SU-DHL-6 (cell line): ENCODE measurements around the gene SLC41A3.

ENCODE experiments used
- CTCF ChIP-seq: fragments of 200-600 bp; sonication (generic); IDR thresholded peaks from one replicate; pipeline ENCODE4 v1.5.1; 2017; ENCODE audit warnings: antibody characterized with exemption, mild to moderate bottlenecking, low read length, moderate library complexity; ENCODE audit not compliant: insufficient read depth, poor library complexity, severe bottlenecking
- EZH2phosphoT487 ChIP-seq: fragments of 200-600 bp; sonication (generic), shearing (Covaris generic); conservative IDR thresholded peaks from 2 replicates; pipeline ENCODE4 v1.6.1; 2018; ENCODE audit warnings: mild to moderate bottlenecking, antibody characterized with exemption, low read length, moderate library complexity, mixed read lengths

GRCh38 chr3:126026761-126027160 is 57.2 kb downstream of the SLC41A3 start:
- TF ChIP-seq CTCF (no peak), EZH2phosphoT487 (no peak)
